ENCODE results near the gene LCOR.

DNA sequence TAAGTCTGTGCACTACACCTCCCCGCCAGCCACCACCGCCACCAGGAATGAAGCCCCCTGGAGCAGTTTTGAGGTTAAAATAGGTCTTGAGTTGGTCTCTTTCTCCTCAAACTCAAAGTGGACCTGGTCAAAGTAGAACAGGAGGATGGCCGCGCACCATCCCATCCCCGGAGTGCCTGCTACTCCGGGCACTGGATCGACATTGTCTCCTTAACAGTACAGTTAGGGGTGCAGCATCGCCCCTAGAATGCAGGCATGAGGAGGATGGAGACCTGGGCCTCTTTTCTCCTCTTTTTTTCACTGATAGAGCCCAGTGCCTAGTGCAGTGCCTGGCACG is 208.1 kb downstream of the LCOR start:
- TF ChIP-seq, protein P1, sequence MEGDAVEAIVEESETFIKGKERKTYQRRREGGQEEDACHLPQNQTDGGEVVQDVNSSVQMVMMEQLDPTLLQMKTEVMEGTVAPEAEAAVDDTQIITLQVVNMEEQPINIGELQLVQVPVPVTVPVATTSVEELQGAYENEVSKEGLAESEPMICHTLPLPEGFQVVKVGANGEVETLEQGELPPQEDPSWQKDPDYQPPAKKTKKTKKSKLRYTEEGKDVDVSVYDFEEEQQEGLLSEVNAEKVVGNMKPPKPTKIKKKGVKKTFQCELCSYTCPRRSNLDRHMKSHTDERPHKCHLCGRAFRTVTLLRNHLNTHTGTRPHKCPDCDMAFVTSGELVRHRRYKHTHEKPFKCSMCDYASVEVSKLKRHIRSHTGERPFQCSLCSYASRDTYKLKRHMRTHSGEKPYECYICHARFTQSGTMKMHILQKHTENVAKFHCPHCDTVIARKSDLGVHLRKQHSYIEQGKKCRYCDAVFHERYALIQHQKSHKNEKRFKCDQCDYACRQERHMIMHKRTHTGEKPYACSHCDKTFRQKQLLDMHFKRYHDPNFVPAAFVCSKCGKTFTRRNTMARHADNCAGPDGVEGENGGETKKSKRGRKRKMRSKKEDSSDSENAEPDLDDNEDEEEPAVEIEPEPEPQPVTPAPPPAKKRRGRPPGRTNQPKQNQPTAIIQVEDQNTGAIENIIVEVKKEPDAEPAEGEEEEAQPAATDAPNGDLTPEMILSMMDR (IDR thresholded peaks at IDR 0.05; ENCODE audit: low read length): no peak
- TF ChIP-seq EZH2phosphoT487 (IDR thresholded peaks at IDR 0.05; ENCODE audit: low read length): no peak
